Mesodermal cell (in vitro differentiated cells): ENCODE data around the gene MORN2.

ENCODE experiments used
- H3K27ac ChIP-seq: 2 replicates; pipeline ENCODE4 v1.7.0; 2013; ENCODE audit warnings: mild to moderate bottlenecking, low read depth, low read length, moderate library complexity; ENCODE audit not compliant: severe bottlenecking
- H3K36me3 ChIP-seq: 2 replicates; pipeline ENCODE4 v1.7.1; 2013; ENCODE audit warnings: mild to moderate bottlenecking, low read length, moderate library complexity; ENCODE audit not compliant: control insufficient read depth, insufficient read depth
- H3K4me1 ChIP-seq: one replicate; pipeline ENCODE4 v1.7.1; 2013; ENCODE audit warnings: mild to moderate bottlenecking, low read length; ENCODE audit not compliant: insufficient read depth, control insufficient read depth, poor library complexity, severe bottlenecking
- H3K4me3 ChIP-seq: 2 replicates; pipeline ENCODE4 v1.7.0; 2013; ENCODE audit warnings: low read length, control low read depth, mild to moderate bottlenecking; ENCODE audit not compliant: insufficient read depth, poor library complexity, severe bottlenecking; ENCODE audit errors: extremely low read depth
- H3K9me3 ChIP-seq: 2 replicates; pipeline ENCODE4 v1.7.1; 2013; ENCODE audit warnings: mild to moderate bottlenecking, low read length, moderate library complexity; ENCODE audit not compliant: control insufficient read depth
- WGBS, 2 experiments: methylation state at CpG; one replicate each; pipeline ENCODE4 v1.1.5; 2013; ENCODE audit warnings: missing lambda C conversion rate in 2 of 2; ENCODE audit not compliant: insufficient coverage in 2 of 2; 5-methylcytosine and 5-hydroxymethylcytosine counted together

The MORN2 gene

DNA sequence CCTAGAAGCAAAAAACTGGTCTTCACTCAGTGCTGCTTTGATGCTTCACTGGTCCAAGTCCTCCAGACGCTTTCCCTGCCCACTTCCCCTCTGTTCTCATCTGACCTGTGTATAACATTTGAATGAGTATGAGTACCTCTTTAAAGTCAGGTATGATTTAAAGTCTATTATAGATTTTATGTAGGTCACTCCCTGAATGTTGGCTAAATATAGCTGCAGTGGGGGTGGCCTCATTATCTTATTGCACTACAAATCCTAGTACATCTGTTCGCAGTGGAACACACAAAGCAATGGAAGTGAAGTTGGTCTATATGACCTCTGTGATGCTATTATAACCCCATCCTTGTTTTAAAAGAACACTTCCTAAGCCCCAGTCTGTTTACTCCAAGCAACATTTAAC is 47.1 kb downstream of the MORN2 start:
- H3K4me3 ChIP-seq: no peak overlapping the region
- no peaks in the 10 kb centered on the region for H3K36me3 ChIP-seq
- no peak overlapping the region for H3K27ac ChIP-seq
- WGBS, 2 experiments: no CpG with 5 or more reads among the region's 2 CpGs
- no peaks in the 10 kb centered on the region for H3K9me3 ChIP-seq
- no peaks in the 10 kb centered on the region for H3K4me1 ChIP-seq

DNA sequence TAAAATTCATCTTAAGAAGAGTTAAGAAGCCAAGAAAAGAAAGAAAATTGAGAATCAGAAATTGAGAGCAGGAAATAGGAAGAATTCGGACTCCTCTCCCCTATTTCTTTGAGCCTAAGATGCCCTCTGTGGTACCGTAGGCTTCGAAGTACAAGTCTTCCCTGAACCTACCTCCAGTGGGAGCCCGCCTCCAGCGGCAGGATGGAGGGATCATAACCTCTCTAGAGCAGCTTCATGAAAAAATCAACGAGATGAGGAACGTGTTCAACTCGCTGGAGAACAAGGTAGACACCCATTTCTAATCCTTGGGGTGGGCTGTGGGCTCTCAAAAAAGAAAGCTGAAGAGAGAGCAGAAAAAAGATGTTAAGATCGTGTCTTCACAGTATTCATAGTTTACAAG is 50.2 kb downstream of the MORN2 start:
- Histone ChIP-seq H3K36me3 (no peaks in the 10 kb centered on the region), H3K9me3 (no peaks in the 10 kb centered on the region), H3K27ac (no peak overlapping the region), H3K4me3 (no peak overlapping the region), H3K4me1 (no peaks in the 10 kb centered on the region)
- WGBS, 2 experiments: 81% methylated on average over 4 to 9 of the region's 9 CpGs

DNA sequence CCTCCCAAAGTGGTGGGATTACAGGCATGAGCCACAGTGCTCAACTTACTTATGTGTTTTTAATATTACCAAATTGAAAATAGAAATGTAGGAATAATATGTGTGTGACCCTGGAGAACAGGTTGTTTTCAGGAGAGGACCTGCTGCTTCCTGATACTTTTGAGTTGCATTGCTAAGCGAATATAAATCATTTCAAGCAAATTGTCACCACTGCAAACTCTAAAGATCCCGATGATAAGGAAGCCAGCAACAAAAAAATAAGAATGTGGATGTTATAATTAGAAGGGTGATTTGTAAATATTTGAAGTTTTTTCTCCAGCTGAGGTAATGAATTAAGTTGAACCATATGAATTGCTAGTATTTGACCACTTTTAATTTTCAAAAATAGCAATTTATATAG is 54.8 kb downstream of the MORN2 start:
- H3K4me3 ChIP-seq: no peak overlapping the region
- H3K9me3 ChIP-seq: no peaks in the 10 kb centered on the region
- H3K4me1 ChIP-seq: peaks cover 8% of the 10 kb centered on the region
- no peaks in the 10 kb centered on the region for H3K36me3 ChIP-seq
- H3K27ac ChIP-seq: no peak overlapping the region
- WGBS, 2 experiments: 100% methylated on average over 1 of the region's 2 CpGs; no CpG with 5 or more reads in 1 of the 2 experiments
